Fibroblast of villous mesenchyme (primary cell): ENCODE measurements around the gene SNCG. TPM values are rescaled to one million over a fixed set of nuclear protein-coding genes. Genes with fewer than 3 reads are reported as not detected.

Source experiments
- DNase-seq: peaks from one replicate; pipeline ENCODE4 v3.0.0-alpha.2; 2010; ENCODE audit warnings: low read depth
- H3K4me3 ChIP-seq: 2 replicates; pipeline ENCODE4 v1.5.1; 2011; ENCODE audit warnings: low read depth, mild to moderate bottlenecking, low read length
- total RNA-seq: library from RNA; depleted of rRNA; stranded (reverse); fragments of >200 nt; gene quantifications from 2 replicates; pipeline ENCODE4 v1.2.3, GENCODE V29; 2012
- TF ChIP-seq, protein P1 (sequence below): IDR thresholded peaks from 2 replicates; pipeline ENCODE4 v1.5.1; 2012; ENCODE audit warnings: low read depth, mild to moderate bottlenecking, low read length; ENCODE audit not compliant: insufficient read depth

SNCG gene
- total RNA-seq, 1 donor = 3.5 TPM

DNA sequence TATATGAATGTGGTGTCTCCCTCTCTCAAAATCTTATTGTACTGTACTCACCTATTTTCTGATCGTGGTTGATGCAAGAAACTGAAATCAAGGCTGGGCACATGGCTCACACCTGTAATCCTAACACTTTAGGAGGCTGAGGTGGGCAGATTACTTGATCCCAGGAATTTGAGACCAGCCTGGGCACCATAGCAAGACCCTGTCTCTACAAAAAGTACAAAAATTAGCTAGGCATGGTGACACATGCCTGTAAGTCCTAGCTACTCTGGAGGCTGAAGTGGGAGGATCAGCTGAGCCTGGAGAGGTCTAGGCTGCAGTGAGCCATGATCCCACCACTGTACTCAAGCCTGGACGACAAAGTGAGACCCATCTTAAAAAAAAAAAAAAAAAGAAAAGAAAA, 17.0 kb upstream of the SNCG start:
- TF ChIP-seq, protein P1, sequence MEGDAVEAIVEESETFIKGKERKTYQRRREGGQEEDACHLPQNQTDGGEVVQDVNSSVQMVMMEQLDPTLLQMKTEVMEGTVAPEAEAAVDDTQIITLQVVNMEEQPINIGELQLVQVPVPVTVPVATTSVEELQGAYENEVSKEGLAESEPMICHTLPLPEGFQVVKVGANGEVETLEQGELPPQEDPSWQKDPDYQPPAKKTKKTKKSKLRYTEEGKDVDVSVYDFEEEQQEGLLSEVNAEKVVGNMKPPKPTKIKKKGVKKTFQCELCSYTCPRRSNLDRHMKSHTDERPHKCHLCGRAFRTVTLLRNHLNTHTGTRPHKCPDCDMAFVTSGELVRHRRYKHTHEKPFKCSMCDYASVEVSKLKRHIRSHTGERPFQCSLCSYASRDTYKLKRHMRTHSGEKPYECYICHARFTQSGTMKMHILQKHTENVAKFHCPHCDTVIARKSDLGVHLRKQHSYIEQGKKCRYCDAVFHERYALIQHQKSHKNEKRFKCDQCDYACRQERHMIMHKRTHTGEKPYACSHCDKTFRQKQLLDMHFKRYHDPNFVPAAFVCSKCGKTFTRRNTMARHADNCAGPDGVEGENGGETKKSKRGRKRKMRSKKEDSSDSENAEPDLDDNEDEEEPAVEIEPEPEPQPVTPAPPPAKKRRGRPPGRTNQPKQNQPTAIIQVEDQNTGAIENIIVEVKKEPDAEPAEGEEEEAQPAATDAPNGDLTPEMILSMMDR = no peak

DNA sequence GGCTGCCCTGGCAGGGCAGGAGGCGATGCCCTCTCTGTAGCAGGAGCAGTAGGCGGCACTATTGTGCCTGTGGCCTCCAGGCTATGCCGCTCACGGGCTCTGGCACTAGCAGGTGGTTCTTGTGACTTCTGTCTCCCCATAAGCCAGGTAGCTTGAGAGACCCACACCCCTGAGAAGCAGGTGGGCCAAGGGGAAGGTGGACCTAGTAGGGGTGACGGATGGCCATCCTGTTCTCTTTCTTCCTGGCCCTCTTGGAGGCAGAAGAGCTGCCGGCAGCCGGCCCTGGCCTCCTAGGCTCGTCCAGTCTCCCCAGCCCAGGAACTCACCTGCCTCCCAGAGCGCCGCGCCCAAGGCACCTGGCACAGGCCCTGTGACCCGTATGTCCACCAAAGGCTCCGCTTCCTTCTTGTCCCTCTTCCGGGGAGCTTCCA, 16.4 kb upstream of the SNCG start:
- TF ChIP-seq, protein P1 = no peak
- DNase-seq = no peak

More for the DNA sequence above, 17.0 kb upstream of the SNCG start:
- no peak overlapping the region for H3K4me3 ChIP-seq
- no peak for DNase-seq

DNA sequence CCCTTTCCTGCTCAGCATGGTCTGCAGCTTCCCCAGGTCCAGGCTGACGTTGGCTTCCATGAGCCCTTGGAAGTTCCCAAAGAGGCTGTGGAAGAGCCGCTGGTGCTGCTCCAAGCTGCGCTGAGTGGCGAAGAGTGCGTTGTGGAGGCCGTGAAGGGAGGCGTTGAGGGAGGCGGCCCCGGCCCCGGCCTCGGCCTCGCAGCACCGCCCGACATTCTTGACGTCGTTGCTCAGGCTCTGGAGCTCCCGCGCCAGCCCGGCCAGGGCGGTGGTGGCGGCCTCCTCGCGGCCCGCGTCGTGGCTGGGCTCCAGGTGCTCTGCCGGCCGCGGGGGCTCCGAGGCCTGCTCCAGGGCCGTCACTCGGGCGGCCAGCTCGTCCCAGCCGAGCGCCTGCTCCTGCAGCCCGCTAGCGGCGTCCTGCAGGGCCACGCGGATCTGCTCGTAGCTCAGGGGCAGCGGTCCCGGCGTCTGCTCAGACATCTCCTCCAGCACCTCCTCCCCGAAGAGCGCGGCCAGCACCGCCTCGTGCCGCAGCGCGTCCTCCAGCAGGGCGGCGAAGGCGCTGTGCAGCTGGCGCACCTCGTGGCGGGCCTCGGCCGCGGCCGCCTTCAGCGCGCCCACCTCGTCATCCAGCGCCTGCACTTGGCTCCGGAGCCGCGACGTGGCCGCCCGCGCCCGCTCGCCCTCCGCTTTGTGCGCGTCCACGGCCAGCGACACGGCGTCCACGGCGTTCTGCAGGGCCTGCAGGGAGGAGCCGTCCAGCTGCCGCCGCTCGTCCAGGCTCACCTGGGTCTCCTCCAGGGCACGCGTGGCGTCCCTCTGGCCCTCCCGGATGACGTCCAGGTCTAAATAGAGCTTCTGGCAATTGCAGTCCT, 15.7 kb upstream of the SNCG start:
- TF ChIP-seq, protein P1 = no peak
- DNase-seq = no peak
- no peak overlapping the region for H3K4me3 ChIP-seq

More for the DNA sequence above, 16.4 kb upstream of the SNCG start:
- H3K4me3 ChIP-seq = no peak overlapping the region

DNA sequence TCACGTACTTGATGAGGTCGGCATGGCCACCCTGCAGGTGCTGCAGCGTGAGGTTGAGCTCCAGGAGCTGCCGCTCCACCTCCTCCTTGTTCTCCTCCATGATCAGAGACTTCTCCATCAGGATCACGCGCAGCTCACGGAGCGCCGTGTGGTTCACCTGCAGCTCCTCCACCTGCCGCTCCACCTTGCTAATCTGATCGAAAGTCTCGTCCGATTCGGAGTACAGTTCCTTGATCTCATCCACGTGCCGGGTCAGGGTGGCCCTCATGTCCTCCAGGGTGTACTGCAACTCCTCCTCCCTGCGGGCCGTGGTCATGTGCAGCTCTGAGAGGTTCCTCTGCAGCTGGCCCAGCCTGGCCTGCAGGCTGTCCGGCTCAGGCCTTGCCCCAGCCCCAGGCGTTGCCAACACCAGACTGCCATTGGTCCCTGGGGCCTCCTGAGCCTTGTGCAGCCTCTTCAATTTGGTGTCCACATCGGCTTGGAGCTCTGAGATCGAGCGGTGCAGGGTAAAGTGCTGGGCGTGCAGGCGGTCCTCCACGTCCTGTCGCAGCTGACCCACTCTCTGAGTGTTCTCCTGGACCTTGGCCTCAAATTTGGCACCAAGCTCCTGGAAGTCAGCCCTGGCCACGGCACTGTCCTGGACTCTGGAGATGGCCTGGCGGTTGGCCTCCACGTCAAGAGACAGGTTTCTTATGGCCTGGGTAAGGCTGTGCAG, 14.9 kb upstream of the SNCG start:
- TF ChIP-seq, protein P1 = no peak
- no peak overlapping the region for H3K4me3 ChIP-seq
- no peak for DNase-seq

DNA sequence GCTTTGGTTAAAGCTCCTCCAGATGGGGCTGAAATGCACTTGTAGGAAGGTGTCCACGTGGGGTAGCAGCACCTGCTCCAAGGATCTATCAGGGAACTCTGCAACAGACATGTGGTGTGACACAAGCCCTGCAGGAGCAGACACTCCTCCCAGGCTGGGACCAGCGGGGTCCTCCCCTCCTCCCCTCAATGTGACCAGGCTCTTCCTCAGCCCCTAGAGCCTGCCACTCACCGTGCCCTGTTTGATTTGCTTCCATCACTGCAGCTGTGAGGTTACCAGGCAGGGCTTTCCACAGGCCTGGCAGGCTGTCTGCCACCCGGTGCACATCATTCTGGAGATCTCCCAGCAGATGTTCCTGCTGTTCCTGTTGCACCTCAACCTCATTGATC, 14.4 kb upstream of the SNCG start:
- no peak for DNase-seq
- TF ChIP-seq, protein P1 = no peak
- H3K4me3 ChIP-seq = no peak overlapping the region

DNA sequence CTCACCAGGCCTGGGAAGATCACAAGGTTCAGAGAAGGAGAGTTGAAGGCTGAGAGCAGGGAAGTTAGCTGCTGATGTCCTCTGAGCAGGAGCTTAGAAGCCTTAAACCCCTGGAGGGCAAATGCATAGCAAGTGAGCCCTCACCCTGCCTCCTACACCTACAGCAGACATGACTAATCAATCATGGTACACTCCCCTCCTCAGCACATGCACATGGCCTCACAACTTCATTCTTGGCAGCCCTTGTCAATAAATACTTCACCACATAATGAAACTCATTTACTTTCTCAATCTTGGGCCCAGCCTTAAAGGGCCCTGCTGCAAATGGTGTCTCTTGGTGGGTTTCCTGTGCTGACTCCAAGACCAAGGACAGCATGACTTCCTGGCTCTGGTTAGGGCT, 13.9 kb upstream of the SNCG start:
- DNase-seq = no peak
- H3K4me3 ChIP-seq = no peak overlapping the region
- TF ChIP-seq, protein P1 = no peak
